ENCODE measurements around the gene RNF212B. TPM values are rescaled to one million over a fixed set of nuclear protein-coding genes. Genes with fewer than 3 reads are reported as not detected.

Gene RNF212B
- total RNA-seq, 1 donor from 2014 or later, result not detected

DNA sequence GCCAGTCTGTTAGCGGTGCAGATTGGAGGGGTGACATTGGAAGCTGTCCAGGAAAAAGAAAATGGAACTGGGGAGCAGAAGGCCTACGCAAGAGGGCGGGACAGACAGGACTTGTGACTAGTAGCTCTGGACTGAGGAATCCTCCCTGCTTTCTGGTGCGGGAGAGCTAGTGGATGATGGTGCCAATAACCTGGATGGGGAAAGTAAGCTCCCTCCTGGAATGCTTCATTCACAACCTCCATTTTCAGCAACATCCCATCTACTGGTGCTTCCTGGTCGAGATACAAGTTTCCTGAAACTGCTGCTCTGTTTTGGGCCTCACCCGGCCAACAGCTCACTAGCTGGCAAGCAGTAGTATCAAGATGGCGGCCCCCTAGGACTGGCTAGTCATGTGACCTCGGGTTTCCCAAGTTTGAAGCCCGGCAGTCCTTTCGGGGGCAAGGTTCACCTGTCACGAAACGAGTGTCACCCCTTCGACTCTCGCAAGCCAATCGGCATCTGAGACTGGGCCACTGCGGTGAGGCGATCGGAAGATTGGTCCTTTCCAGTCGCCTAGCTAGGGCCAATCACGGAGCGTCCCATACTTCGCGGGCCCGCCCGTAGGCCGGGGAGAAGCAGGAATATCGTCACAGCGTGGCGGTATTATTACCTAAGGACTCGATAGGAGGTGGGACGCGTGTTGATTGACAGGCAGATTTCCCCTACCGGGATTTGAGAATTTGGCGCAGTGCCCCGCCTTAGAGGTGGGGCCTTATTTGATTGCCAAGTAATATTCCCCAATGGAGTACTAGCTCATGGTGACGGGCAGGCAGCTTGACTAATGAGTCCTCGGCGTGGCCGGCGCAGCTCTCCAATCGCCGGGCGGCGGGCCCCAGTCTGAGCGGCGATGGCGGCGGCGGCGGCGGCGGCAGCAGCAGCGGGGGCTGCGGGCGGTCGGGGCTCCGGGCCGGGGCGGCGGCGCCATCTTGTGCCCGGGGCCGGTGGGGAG is 83.1 kb downstream of the RNF212B start, which contains the start of gene PABPN1:
TSS of gene PABPN1 (plus strand) at position 874 of the 988 bp plus-strand sequence. CDS start at position 887, 13 bp downstream.
- peak; percentile 99 for DNase-seq (ENCODE audit: low read depth)

GRCh38 chr14:23321572-23322547 is 84.1 kb downstream of the RNF212B start:
- peak; percentile 41 for DNase-seq (ENCODE audit: low read depth)

Other genes with a start within 250 kb of the RNF212B start
- 6.3 and 16.2 TPM in 2 replicates for gene C14orf93, start 227.8 kb upstream of the RNF212B start, total RNA-seq
- 167 and 251 TPM in 2 replicates for gene PSMB5, start 203.0 kb upstream of the RNF212B start, total RNA-seq
- gene PSMB11, start 195.7 kb upstream of the RNF212B start, total RNA-seq, result not detected in 2 replicates
- gene CDH24, start 180.4 kb upstream of the RNF212B start, total RNA-seq, result 3.5 and 6.1 TPM in 2 replicates
- gene ACIN1, start 142.8 kb upstream of the RNF212B start, total RNA-seq, result 34.0 and 103 TPM in 2 replicates
- 61.6 and 71.0 TPM in 2 replicates for gene C14orf119, start 142.4 kb upstream of the RNF212B start, total RNA-seq
- gene CIROP, start 132.9 kb upstream of the RNF212B start, total RNA-seq, result not detected in 2 replicates
- gene CEBPE, start 118.7 kb upstream of the RNF212B start, total RNA-seq, result not detected in 2 replicates
- gene SLC7A8, start 54.3 kb upstream of the RNF212B start, total RNA-seq, result under 0.01 and 1.1 TPM in 2 replicates
- 7.8 and 15.0 TPM in 2 replicates for gene HOMEZ, start 48.2 kb downstream of the RNF212B start, total RNA-seq
- gene PPP1R3E, start 64.9 kb downstream of the RNF212B start, total RNA-seq, result 1.9 TPM in 2 replicates
- gene BCL2L2, start 68.9 kb downstream of the RNF212B start, total RNA-seq, result 10.2 and 14.7 TPM in 2 replicates
- 60.8 and 80.0 TPM in 2 replicates for gene PABPN1, start 83.5 kb downstream of the RNF212B start, total RNA-seq
- gene SLC22A17, start 115.0 kb downstream of the RNF212B start, total RNA-seq, result 1.2 and 33.0 TPM in 2 replicates
- gene EFS, start 127.2 kb downstream of the RNF212B start, total RNA-seq, result 0.17 and 0.50 TPM in 2 replicates
- gene IL25, start 134.9 kb downstream of the RNF212B start, total RNA-seq, result not detected in 2 replicates
- not detected in 2 replicates for gene CMTM5, start 139.1 kb downstream of the RNF212B start, total RNA-seq
- not detected in 2 replicates for gene MYH6, start 170.3 kb downstream of the RNF212B start, total RNA-seq
- gene MYH7, start 197.7 kb downstream of the RNF212B start, total RNA-seq, result under 0.01 TPM in 1 of 2 replicates, not detected in the other
- gene NGDN, start 231.8 kb downstream of the RNF212B start, total RNA-seq, result 41.5 and 53.0 TPM in 2 replicates

All from renal cortical epithelial cell (primary cell).